Stimulated activated CD4-positive, alpha-beta T cell treated with anti-CD3 and anti-CD28 coated beads, Interleukin-4, amount 100 ng/mL, for 48 hours (primary cell): ENCODE results near the gene PDIA4.
"Not testable (repeated sequence)": the region's sequence is repeated elsewhere in the genome, so short reads cannot be mapped to it uniquely, and the experiment has no call there.

Source experiments
- DNase-seq, 2 donors: peaks; one replicate each; pipeline ENCODE4 v3.0.0-alpha.2; 2020; ENCODE audit warnings: low read depth in 2 of 2

PDIA4 gene

DNA sequence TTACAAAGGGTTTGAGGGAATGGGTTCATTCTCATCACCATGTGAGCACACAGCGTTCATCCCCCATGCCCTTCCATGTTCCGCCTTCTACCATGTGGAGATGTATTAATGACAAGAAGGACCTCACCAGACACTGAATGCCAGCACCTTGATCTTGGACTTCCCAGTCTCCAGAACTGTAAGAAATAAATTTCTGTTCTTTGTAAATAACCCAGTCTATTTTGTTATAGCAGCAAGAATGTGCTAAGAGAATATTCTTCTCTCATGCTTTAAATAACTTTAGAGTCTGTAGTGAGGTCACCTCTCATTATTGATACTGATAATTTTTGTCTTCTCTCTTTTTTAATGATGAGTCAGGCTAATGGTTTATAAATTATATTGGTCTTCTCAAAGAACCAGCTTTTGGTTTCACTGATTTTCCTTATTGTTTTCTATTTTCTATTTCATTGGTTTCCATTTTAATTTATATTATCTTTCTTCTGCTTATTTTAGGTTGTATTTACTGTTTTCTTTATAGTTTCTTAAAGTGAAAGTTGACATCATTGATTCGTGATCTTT, 3.1 kb upstream of the PDIA4 start:
- DNase-seq: no peak

DNA sequence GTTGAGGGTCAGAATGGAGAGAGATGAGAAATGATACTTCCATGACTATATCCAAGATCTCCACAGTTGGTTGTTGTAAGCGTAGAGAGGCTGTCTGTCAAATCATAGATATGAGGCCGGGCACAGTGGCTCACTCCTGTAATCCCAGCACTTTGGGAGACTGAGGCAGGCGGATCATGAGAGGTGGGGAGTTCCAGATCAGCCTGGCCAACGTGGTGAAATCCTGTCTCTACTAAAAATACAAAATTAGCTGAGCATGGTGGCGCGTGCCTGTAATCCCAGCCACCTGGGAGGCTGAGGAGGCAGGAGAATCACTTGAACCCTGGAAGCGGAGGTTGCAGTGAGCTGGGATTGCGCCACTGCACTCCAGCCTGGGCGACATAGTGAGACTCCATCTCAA, 2.1 kb upstream of the PDIA4 start:
- not testable (repeated sequence) for DNase-seq

- no peak for DNase-seq
Measured at GRCh38 chr7:149027611-149028345, 527 bp downstream of the PDIA4 start.

DNA sequence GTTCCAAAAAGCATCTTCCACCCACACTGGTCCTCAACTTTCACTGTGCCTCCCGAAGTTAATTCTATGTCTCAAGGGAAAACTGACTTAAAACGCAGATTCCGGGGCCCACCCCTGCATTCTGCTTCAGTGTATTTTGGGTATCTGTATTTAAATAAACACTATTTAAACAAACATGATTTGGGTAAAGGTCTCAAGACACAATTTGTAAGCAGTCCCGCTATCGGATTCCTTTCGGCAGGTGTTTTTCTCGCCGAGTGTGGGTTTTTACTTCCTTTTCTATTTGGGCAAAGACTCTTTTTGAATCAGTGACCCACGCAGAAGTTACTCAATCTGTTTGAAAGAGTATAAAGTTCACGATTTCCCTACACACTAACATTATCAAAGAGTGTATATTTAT, 1.2 kb downstream of the PDIA4 start:
- DNase-seq: no peak

GRCh38 chr7:149023662-149024061, 4.6 kb downstream of the PDIA4 start:
- no peak for DNase-seq

DNA sequence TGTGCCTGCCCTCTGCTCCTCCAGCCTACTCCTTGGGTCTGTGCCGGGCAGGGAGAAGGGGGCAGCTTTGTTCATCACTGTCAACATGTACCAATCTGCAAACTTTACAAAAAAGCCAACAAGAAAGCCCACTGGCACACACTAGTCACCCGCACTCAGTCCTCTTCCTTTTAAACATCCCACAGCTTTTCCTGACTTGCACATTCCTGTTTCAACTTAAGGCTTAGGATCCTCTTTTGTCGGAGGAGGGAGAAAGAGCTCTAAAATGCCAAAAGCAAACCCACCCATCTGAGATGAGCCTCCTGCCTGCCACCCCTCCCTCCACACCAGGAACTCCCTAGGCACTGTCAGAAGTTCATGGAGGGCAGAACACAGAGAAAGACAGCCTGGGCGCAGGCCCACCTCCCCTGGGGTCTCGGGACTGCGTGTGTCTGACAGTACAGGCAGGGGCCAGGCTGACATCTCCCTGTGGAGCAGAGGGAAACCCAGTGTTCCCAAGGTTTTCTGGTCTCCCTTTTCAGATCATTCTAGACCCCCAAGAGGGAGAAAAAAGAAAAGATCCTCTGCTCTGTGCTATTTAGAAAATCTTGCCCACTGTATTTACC, 5.4 kb downstream of the PDIA4 start:
- DNase-seq: no peak

DNA sequence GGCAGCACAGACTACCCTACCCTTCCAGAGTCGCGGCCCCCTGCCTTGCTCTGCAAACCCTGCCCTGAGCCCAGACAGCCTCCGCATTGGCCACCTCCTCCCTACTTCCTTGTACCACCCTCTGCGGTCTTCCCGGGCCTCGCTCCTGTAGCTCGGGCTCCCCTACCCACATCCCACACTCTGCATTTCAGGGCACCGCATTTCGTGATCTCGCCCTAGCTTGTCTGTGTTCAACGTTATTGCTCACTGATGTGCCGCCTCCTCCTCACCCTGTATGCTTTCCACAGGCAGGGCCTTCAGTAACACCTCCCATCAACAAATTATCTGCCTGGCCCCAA, 6.6 kb downstream of the PDIA4 start:
- no peak for DNase-seq

DNA sequence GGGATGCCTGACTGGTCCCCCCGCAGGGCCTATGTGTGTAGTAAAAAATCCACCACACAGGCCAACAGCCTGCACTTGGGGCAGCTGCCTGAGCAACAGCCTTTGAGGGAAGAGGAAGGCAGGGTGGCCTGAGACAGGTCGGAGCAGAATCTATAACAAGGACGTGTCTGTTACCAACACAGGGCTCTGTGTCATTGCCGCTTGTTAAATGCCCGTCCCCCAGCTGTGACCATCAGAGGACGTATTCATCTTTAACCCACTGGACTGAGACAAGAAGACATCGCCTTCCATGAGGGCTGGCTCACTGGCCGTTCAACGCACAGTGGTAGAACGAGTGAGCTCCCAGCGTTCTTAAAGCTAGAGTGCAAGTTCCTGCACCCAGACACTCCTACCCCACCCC, 7.8 kb downstream of the PDIA4 start:
- no peak for DNase-seq

GRCh38 chr7:149016876-149017275, 11.4 kb downstream of the PDIA4 start:
- DNase-seq: no peak

GRCh38 chr7:149014309-149014708, 14.0 kb downstream of the PDIA4 start:
- no peak for DNase-seq

DNA sequence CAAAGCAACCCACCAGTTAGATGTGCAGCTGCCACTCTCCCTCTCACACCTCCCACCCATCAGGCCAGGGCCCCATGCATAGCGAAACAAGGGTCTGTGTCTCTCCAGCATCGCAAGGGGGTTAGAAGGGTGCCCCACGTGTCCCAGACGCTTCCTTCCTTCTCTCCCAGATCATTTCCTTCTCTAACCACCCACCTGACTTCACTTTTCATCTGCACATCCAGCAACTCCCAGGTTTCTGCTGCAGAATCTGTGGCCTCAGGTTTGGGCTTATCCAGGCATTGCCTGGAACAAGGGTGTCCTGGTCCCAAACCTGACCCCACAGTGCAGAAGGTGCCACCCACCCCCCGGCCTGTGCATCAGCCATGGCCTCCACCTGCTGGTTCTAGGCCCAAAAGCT, 14.4 kb downstream of the PDIA4 start:
- DNase-seq: no peak

DNA sequence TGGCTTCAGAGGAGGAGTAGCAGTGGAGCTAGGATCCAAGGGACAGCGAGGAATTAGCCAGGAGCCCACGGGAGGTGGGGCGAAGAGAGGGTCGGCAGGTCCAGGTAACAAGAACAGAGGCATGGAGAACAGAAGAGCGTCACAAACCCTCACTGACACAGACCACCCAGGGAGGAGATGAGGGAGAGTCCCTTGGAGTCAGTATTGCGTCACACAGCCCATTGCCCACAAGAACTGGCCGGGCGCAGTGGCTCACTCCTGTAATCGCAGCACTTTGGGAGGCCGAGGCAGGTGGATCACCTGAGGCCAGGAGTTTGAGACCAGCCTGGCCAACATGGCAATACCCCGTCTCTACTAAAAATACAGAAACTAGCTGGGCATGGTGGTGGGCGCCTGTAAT, 15.6 kb downstream of the PDIA4 start:
- not testable (repeated sequence) for DNase-seq

DNA sequence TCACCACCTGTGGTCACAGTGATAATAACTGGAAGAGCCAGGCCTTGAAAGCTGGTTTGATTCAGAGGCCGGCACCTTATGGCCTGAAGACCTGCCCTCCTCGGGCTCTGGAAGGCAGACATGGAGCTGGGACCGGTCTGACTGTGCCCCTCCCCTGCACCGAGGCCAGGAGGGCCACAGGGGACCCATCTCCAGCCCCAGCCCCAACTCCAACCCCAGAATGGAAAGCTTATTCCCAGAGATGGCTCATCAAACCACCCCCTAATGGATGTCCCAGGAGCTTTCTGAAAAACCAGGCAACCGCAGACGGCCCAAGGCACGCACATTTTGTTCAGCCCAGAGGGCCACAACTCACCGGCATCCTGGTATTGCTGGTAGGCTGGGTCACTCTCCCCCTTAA, 16.8 kb downstream of the PDIA4 start:
- DNase-seq: no peak

DNA sequence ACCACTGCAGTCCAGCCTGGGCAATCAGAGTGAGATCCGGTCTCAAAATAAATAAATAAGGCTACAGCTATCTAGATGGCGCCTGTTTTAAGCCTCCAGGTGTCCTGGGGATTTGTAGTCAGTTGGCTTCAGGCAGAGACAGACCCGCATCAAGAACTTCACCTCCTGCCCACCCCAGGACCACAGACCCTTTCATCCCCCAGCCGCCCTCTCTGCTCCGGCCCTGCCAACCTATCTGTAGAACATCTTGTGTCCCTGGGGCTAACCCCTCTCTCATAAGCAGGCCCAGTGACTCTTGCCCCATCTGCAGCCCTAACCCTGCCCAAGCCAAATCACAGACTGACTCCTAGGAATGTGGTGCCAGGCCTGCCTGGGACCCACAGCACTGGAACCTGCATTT, 17.9 kb downstream of the PDIA4 start:
- no peak for DNase-seq

DNA sequence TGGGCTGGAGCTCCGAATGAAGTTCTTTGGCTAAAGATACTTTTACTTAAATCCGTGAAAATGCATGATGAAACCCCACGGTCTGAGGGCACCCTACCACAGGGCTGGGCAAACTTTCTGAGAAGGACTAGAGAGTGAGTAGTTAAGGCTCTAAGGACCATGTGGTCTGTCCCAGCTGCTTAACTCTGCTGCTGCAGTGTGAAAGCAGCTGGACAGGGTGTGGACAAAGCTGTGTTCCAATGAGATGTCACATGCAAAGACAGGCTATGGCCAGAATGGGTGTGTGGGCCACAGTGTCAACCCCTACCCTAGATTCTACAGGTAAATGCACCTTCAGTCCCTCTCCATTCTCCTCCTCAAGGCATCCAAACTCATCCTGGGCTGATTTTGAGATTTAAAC, 18.8 kb downstream of the PDIA4 start:
- no peak for DNase-seq

DNA sequence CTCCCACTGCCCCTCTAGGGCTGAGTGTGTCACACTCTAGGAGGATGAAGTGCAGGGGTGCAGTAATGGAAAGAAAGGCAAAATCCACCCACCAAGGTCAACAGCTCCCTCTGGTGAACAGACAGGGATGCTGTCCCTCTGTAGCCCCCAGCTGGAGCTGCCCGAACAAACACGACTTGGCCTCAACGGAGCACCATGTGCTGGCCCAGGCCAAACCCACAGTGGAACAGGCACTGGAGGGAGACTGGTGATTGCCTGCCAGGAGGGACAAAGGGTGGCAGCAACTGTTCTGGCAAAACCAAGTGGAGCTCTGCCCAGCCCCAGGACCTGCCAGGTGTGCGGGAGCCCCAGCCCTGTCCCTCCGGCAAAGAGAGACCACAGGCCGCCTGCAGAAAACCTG, 20.7 kb downstream of the PDIA4 start:
- DNase-seq: no peak

- DNase-seq: no peak
Measured at GRCh38 chr7:149007146-149007545, 21.2 kb downstream of the PDIA4 start.

GRCh38 chr7:149006345-149006725, 22.0 kb downstream of the PDIA4 start:
- no peak for DNase-seq

DNA sequence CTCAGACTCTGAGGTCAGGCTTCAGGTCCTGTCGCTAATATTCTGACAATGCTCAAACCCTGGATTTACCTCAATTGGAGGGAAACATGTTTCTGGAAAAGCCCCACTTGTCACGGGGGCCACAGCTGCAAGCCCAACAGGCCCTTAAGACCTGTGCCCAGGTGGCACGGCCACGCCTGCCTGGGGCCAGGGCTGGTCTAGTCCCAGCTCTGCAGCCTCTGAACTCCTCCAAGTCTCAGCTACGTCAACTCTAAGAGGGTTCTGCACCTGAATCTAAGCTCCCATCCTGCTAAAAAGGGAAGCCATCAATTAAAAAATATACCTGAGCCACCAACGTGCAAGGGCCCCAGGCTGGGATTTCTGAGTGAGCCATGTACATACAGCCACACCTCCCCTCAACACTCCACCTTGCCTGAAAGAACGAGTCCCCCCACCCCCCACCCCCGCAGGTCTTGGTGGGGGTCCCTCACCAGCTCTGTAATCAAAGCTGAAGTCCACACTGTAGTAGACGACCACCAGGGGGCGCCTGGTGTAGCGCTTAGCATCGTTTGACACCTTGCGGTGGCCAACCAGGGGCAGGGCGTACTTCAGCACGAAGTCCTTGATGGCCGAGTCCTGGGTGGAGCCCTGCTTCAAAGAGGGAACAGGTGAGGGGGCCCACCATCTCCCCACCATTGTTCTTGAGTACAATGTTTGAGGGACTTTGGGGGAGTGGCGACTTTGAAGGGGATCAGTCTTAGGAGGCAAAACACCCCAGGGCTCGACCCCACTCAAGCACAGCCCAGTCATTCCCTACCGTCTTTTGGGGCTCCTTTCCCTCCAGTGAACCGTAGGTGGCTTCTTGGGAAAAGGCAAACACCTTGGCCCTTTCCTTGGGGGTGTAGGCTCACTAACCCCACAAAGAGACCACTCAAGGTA, 22.6 kb downstream of the PDIA4 start:
- DNase-seq: peak; percentile 75 to 85

- no peak for DNase-seq
Measured at GRCh38 chr7:149004405-149005370, 23.6 kb downstream of the PDIA4 start.

GRCh38 chr7:149003560-149004305, 24.6 kb downstream of the PDIA4 start:
- no peak for DNase-seq
